Measurements from ENCODE around the gene FXR2.

DNA sequence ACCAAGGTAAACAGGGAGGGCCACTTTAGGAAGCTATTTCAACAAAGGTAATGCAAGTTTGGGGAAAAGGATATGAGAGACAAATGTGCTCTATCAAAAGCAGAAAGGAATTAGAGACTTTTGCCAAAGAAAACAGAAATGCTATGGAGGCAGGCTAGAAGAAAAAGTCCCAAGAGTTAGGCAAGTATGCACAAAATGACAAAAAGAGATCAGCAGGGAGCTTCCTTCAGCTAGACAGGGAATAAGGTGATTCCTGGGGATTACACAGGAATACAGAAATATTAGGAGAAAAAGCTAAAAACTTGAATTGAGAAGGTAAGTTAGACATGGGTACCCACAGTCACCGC, 2.4 kb downstream of the FXR2 start:
- TF ChIP-seq, protein P1, sequence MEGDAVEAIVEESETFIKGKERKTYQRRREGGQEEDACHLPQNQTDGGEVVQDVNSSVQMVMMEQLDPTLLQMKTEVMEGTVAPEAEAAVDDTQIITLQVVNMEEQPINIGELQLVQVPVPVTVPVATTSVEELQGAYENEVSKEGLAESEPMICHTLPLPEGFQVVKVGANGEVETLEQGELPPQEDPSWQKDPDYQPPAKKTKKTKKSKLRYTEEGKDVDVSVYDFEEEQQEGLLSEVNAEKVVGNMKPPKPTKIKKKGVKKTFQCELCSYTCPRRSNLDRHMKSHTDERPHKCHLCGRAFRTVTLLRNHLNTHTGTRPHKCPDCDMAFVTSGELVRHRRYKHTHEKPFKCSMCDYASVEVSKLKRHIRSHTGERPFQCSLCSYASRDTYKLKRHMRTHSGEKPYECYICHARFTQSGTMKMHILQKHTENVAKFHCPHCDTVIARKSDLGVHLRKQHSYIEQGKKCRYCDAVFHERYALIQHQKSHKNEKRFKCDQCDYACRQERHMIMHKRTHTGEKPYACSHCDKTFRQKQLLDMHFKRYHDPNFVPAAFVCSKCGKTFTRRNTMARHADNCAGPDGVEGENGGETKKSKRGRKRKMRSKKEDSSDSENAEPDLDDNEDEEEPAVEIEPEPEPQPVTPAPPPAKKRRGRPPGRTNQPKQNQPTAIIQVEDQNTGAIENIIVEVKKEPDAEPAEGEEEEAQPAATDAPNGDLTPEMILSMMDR (IDR thresholded peaks at IDR 0.05 in 2 of 3, conservative IDR thresholded peaks at IDR 0.05 in 1 of 3; ENCODE audit: control insufficient read depth in 2 of 3, extremely low read depth in 1 of 3, insufficient read depth in 1 of 3, low read depth in 3 of 3, low read length in 3 of 3): no peak
- TF ChIP-seq EZH2 (IDR thresholded peaks at IDR 0.05; ENCODE audit: borderline replicate concordance, control insufficient read depth, low read depth, low read length): no peak
- TF ChIP-seq, protein P2, sequence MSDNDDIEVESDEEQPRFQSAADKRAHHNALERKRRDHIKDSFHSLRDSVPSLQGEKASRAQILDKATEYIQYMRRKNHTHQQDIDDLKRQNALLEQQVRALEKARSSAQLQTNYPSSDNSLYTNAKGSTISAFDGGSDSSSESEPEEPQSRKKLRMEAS (IDR thresholded peaks at IDR 0.05; ENCODE audit: low read depth, low read length): no peak
- no peak for TF ChIP-seq FOS (IDR thresholded peaks at IDR 0.05; ENCODE audit: borderline replicate concordance, extremely low read depth, insufficient read length)
- TF ChIP-seq CHD2 (IDR thresholded peaks at IDR 0.05; ENCODE audit: borderline replicate concordance, low read depth, low read length): no peak
- TF ChIP-seq, protein P3, sequence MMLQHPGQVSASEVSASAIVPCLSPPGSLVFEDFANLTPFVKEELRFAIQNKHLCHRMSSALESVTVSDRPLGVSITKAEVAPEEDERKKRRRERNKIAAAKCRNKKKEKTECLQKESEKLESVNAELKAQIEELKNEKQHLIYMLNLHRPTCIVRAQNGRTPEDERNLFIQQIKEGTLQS (IDR thresholded peaks at IDR 0.05; ENCODE audit: borderline replicate concordance, extremely low read depth, low read depth, low read length): no peak
- no peak for TF ChIP-seq POLR2AphosphoS5 (IDR thresholded peaks at IDR 0.05; ENCODE audit: low read length)
- TF ChIP-seq ASH2L (IDR thresholded peaks at IDR 0.05; ENCODE audit: borderline replicate concordance, low read depth): no peak
- TF ChIP-seq CBX3 (IDR thresholded peaks at IDR 0.05; ENCODE audit: borderline replicate concordance, low read depth): no peak
- TF ChIP-seq ESRRA (IDR thresholded peaks at IDR 0.05; ENCODE audit: low read length): no peak
- no peak for TF ChIP-seq HDGF (IDR thresholded peaks at IDR 0.05)
- no peak for TF ChIP-seq SPI1 (IDR thresholded peaks at IDR 0.05; ENCODE audit: borderline replicate concordance, insufficient read depth, low read depth, low read length)
- TF ChIP-seq JUNB (IDR thresholded peaks at IDR 0.05): no peak
- TF ChIP-seq STAT1 (conservative IDR thresholded peaks at IDR 0.05): no peak
